HepG2 (cell line): Measurements from ENCODE around the gene NDST1. TPM values are rescaled to one million over a fixed set of nuclear protein-coding genes. Genes with fewer than 3 reads are reported as not detected.
A peak's percentile ranks its signal among the peaks of the same experiment; 100 is the strongest.

Source experiments
- ATAC-seq: fragments of 200-7000 bp; cut with Tn5 transposase; 3 replicates; pipeline ENCODE4 v1.9.1; 2020; ENCODE audit warnings: mild to moderate bottlenecking, moderate library complexity
- BruUV-seq: library from RNA; stranded (reverse); fragments of 400-500 nt; replicated peaks from 2 replicates; lab custom pipeline; 2021; lab: Mats Ljungman, UMichigan
- CTCF ChIA-PET: fragments of 300-600 bp; formaldehyde crosslinking; extraction: SDS; loops from one replicate; lab custom pipeline; 2021; ENCODE audit warnings: low total read pairs, inconsistent platforms, low intra/inter-chr PET ratio; lab: Yijun Ruan, JAX
- POLR2A ChIA-PET: fragments of 350-600 bp; sonication (Branson Sonifier 250); formaldehyde crosslinking; loops from one replicate; lab custom pipeline; 2020; ENCODE audit warnings: antibody characterized with exemption, inconsistent platforms; lab: Yijun Ruan, JAX
- DNase-seq: peaks from one replicate; pipeline ENCODE4 v3.0.0-alpha.2; 2015; ENCODE audit warnings: low spot score
- FAIRE-seq: peaks from 3 replicates; lab custom pipeline; 2011; peaks lifted over from hg19 to GRCh38; lab: Jason Lieb, UNC
- H2AFZ ChIP-seq: one replicate; pipeline ENCODE4 v1.6.1; 2011; ENCODE audit warnings: low read length, inconsistent platforms
- H3K27ac ChIP-seq: fragments of 300-600 bp; 3 replicates; pipeline ENCODE4 v1.8.0; 2011; ENCODE audit warnings: mixed run types, mild to moderate bottlenecking, mixed read lengths, low read length, inconsistent platforms; ENCODE audit not compliant: insufficient read depth; ENCODE audit errors: extremely low read length
- H3K27me3 ChIP-seq, 2 experiments: fragments of 200-600 bp in 1 of 2; 2 replicates in 1 of 2; 3 replicates in 1 of 2; pipeline versions ENCODE4 v1.6.0 to v1.8.0; 2011; ENCODE audit warnings: low read length in 2 of 2, mild to moderate bottlenecking in 2 of 2, moderate library complexity in 2 of 2, inconsistent platforms in 1 of 2; ENCODE audit not compliant: insufficient read depth in 2 of 2, control insufficient read depth in 1 of 2
- H3K36me3 ChIP-seq, 2 experiments: fragments of 200-600 bp in 1 of 2; replicated peaks in 1 of 2; 2 replicates in 1 of 2; 3 replicates in 1 of 2; pipeline versions ENCODE4 v1.5.1 to v1.8.0; 2011; ENCODE audit warnings: low read length in 2 of 2, inconsistent platforms in 1 of 2; ENCODE audit not compliant: insufficient read depth in 2 of 2, control insufficient read depth in 1 of 2
- H3K4me1 ChIP-seq: 2 replicates; pipeline ENCODE4 v1.5.1; 2012; ENCODE audit warnings: low read length, inconsistent platforms; ENCODE audit not compliant: insufficient read depth
- H3K4me2 ChIP-seq: 2 replicates; pipeline ENCODE4 v1.6.0; 2011; ENCODE audit warnings: low read depth, low read length, inconsistent platforms
- H3K4me3 ChIP-seq, 3 experiments: fragments of 200-600 bp in 1 of 3; sonication (generic), shearing (Covaris generic) in 1 of 3; replicated peaks in 1 of 3; 2 replicates each; pipeline ENCODE4 v1.5.1; 2011 to 2016; ENCODE audit warnings: low read length in 3 of 3, inconsistent platforms in 2 of 3, low read depth in 2 of 3, mild to moderate bottlenecking in 2 of 3, control low read depth in 1 of 3, mixed read lengths in 1 of 3; ENCODE audit not compliant: insufficient read depth in 1 of 3
- H3K79me2 ChIP-seq: one replicate; pipeline ENCODE4 v1.6.1; 2011; ENCODE audit warnings: low read length, inconsistent platforms; ENCODE audit not compliant: insufficient read depth
- H3K9ac ChIP-seq: 2 replicates; pipeline ENCODE4 v1.6.0; 2011; ENCODE audit warnings: mild to moderate bottlenecking, low read depth, low read length, inconsistent platforms; ENCODE audit not compliant: insufficient read depth
- H3K9me3 ChIP-seq: 2 replicates; pipeline ENCODE4 v1.5.1; 2012; ENCODE audit warnings: mild to moderate bottlenecking, low read length
- H4K20me1 ChIP-seq: 2 replicates; pipeline ENCODE4 v1.6.0; 2011; ENCODE audit warnings: inconsistent platforms, mild to moderate bottlenecking, low read length, moderate library complexity; ENCODE audit not compliant: insufficient read depth
- AKAP8 ChIP-seq: sonication (generic); formaldehyde crosslinking; IDR thresholded peaks from 2 replicates; pipeline ENCODE4 v1.5.1; 2020; ENCODE audit warnings: mild to moderate bottlenecking, missing genetic modification reagents
- ETV6 ChIP-seq: sonication (generic); formaldehyde crosslinking; conservative IDR thresholded peaks from 2 replicates; pipeline ENCODE4 v1.4.0; 2020; ENCODE audit warnings: missing genetic modification reagents
- HOXA3 ChIP-seq: sonication (generic); formaldehyde crosslinking; IDR thresholded peaks from 2 replicates; pipeline ENCODE4 v1.5.0; 2020; ENCODE audit warnings: missing genetic modification reagents
- MTA3 ChIP-seq: sonication (generic); formaldehyde crosslinking; IDR thresholded peaks from 2 replicates; pipeline ENCODE4 v1.4.0; 2020; ENCODE audit warnings: missing genetic modification reagents
- PCBP2 ChIP-seq: fragments of 200-400 bp; formaldehyde crosslinking; optimal IDR thresholded peaks from 2 replicates; pipeline ENCODE3; 2018; ENCODE audit warnings: low read length, low read depth; ENCODE audit not compliant: poor library complexity, severe bottlenecking
- PHF8 ChIP-seq: sonication (generic); formaldehyde crosslinking; IDR thresholded peaks from 2 replicates; pipeline ENCODE4 v1.5.0; 2020; ENCODE audit warnings: missing genetic modification reagents
- SP1 ChIP-seq, 2 experiments: fragments of 450-650 bp in 1 of 2; sonication (generic) in 1 of 2; formaldehyde crosslinking in 1 of 2; IDR thresholded peaks; 2 replicates each; pipeline versions ENCODE4 v1.4.0 to v1.6.1; 2016 to 2020; ENCODE audit warnings: missing genetic modification reagents in 1 of 2
- SRSF1 ChIP-seq: fragments of 200-400 bp; formaldehyde crosslinking; optimal IDR thresholded peaks from 2 replicates; pipeline ENCODE3; 2017; ENCODE audit warnings: mild to moderate bottlenecking, low read depth, low read length, moderate library complexity
- XRCC5 ChIP-seq: fragments of 200-400 bp; formaldehyde crosslinking; optimal IDR thresholded peaks from 2 replicates; pipeline ENCODE3; 2017; ENCODE audit warnings: mild to moderate bottlenecking, low read length
- ZMAT3 ChIP-seq: sonication (generic); formaldehyde crosslinking; conservative IDR thresholded peaks from 2 replicates; pipeline ENCODE4 v1.7.0; 2021; ENCODE audit warnings: missing genetic modification reagents
- ZNF124 ChIP-seq: sonication (generic); formaldehyde crosslinking; IDR thresholded peaks from 2 replicates; pipeline ENCODE4 v1.4.0; 2020; ENCODE audit warnings: missing genetic modification reagents
- ZNF251 ChIP-seq: sonication (generic); formaldehyde crosslinking; IDR thresholded peaks from 2 replicates; pipeline ENCODE4 v1.9.0; 2021; ENCODE audit warnings: mild to moderate bottlenecking, missing genetic modification reagents
- ZNF446 ChIP-seq: sonication (generic); formaldehyde crosslinking; IDR thresholded peaks from 2 replicates; pipeline ENCODE4 v1.5.0; 2020; ENCODE audit warnings: mild to moderate bottlenecking, missing genetic modification reagents
- ZNF530 ChIP-seq: sonication (generic); formaldehyde crosslinking; IDR thresholded peaks from 2 replicates; pipeline ENCODE4 v1.5.0; 2020; ENCODE audit warnings: low read depth, mild to moderate bottlenecking, missing genetic modification reagents
- ZSCAN30 ChIP-seq: sonication (generic); formaldehyde crosslinking; IDR thresholded peaks from 2 replicates; pipeline ENCODE4 v1.5.0; 2020; ENCODE audit warnings: mild to moderate bottlenecking, missing genetic modification reagents
- WGBS: methylation state at CpG from one replicate; pipeline ENCODE4 v1.1.6; 2017; ENCODE audit warnings: low lambda C conversion rate; 5-methylcytosine and 5-hydroxymethylcytosine counted together
- in situ Hi-C: cut with HindIII; loops from 2 replicates; pipeline ENCODE4 v1.10.0; 2017; ENCODE audit warnings: low pct_unique_long_range_greater_than_20kb; ENCODE audit not compliant: extremely low pct_ligation_motif_present
- intact Hi-C: fragments of 100-400 bp; cut with micrococcal nuclease; formaldehyde crosslinking; loops from one replicate; pipeline ENCODE4 v1.10.0; 2022; ENCODE audit not compliant: unreplicated experiment
- polyA plus RNA-seq, 8 experiments: library from polyadenylated mRNA; depleted of rRNA in 3 of 8; stranded (reverse) in 7 of 8; unstranded in 1 of 8; fragments of >200 nt; fragmentation: Illumina TruSeq in 4 of 8; extraction: Trizol in 4 of 8; gene quantifications; 2 replicates each; pipeline versions ENCODE4 v1.2.1 to v1.2.3, GENCODE V29; 2011 to 2016; ENCODE audit warnings: low read depth in 4 of 8, missing spikeins in 1 of 8, mixed read lengths in 1 of 8; ENCODE audit not compliant: insufficient read depth in 1 of 8
- total RNA-seq, 5 experiments: library from RNA; depleted of rRNA; stranded (reverse); fragments of >200 nt; fragmentation: Illumina TruSeq; extraction: Trizol; gene quantifications; 2 replicates each; pipeline ENCODE4 v1.2.3, GENCODE V29; 2016; ENCODE audit warnings: low read depth in 1 of 5
- TF ChIP-seq, protein P1 (sequence below): fragments of 450-650 bp; IDR thresholded peaks from 2 replicates; pipeline ENCODE4 v1.6.1; 2017; ENCODE audit warnings: mild to moderate bottlenecking
- TF ChIP-seq, protein P2 (sequence below): IDR thresholded peaks from 2 replicates; pipeline ENCODE4 v1.6.1; 2016; ENCODE audit warnings: missing compliant biosample characterization, missing genetic modification reagents, borderline replicate concordance

The NDST1 gene
- total and polyA plus RNA-seq, 2 of the 13 experiments (the other 11 are each of a cell fraction or from before 2014, with no cell fraction given): 23.8 to 26.2 TPM

DNA sequence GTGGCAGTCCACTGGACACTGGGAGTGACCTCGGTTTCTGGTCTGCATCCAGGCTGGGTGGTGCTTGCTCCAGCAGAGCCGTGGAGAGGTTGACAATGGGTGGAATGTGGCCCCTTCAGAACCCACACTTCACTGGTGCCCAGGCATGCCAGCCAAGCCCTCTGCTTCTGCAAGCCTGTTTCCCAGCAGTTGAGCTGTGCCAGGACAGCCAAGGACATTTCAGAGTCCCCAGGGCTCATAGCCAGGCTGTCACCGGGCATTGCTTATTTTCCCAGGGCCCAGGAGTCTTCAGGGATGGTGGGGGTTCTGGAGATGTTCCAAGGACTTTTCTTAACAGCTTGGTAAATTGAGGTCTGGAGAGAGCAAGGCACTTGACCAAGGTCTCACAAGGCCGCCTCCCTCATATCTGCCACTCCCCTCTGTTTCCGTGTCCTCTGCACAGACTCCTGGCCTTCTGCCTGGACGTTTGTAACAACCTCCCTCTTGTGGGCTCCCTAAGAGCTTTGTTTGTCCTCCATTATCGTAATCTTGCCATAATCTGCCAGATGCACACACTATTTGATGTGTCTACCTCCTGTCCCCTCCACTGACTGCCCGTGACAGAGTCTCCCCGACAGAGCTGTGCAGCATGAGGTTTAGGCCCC lies 3.8 kb upstream of the NDST1 start (continued):
- TF ChIP-seq ZNF446 (CRISPR knock-in tag) (no peak), ZNF530 (CRISPR knock-in tag) (no peak), ETV6 (CRISPR knock-in tag) (no peak), XRCC5 (peak; percentile 25)

DNA sequence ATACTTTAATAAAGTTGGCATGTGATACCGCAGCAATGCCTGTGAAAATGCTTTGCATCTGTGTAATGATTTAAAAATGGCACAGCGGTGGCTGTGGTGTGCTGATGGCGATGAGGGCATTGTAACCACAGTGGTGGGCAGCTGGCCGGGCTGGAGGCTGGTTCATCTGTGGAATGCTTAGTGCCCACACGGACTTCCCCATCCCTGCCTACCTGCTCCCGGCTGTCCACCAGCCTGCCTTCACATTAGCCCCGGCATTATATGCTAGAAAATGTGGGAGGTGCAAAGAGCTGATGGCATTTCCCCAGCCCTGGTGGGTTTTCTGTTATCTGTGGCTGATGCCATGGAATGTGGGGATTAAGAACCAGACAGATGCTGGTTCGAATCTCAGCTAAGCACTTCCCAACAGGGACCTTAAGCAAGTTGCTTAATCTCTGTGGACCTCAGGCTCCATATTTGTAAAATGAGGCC lies 2.9 kb upstream of the NDST1 start:
- H3K4me2 ChIP-seq: no peak overlapping the region
- CTCF ChIA-PET: interaction anchor here (1.0 kb wide), 1 partner anchor 40 kb away, joined by 4 read pairs; no protein-coding TSS in a partner anchor
- H3K79me2 ChIP-seq: peaks cover 84% of the 10 kb centered on the region
- TF ChIP-seq MTA3 (CRISPR knock-in tag) (no peak), PCBP2 (no peak), AKAP8 (CRISPR knock-in tag) (no peak), ZMAT3 (no peak), ZSCAN30 (no peak), SP1 (IDR thresholded peaks at IDR 0.05) (no peak), SP1 (CRISPR knock-in tag; IDR thresholded peaks at IDR 0.05) (no peak), ZNF251 (CRISPR knock-in tag) (no peak), SRSF1 (no peak), PHF8 (CRISPR knock-in tag) (no peak), ZNF124 (CRISPR knock-in tag) (no peak), HOXA3 (no peak)
- TF ChIP-seq, protein P1, sequence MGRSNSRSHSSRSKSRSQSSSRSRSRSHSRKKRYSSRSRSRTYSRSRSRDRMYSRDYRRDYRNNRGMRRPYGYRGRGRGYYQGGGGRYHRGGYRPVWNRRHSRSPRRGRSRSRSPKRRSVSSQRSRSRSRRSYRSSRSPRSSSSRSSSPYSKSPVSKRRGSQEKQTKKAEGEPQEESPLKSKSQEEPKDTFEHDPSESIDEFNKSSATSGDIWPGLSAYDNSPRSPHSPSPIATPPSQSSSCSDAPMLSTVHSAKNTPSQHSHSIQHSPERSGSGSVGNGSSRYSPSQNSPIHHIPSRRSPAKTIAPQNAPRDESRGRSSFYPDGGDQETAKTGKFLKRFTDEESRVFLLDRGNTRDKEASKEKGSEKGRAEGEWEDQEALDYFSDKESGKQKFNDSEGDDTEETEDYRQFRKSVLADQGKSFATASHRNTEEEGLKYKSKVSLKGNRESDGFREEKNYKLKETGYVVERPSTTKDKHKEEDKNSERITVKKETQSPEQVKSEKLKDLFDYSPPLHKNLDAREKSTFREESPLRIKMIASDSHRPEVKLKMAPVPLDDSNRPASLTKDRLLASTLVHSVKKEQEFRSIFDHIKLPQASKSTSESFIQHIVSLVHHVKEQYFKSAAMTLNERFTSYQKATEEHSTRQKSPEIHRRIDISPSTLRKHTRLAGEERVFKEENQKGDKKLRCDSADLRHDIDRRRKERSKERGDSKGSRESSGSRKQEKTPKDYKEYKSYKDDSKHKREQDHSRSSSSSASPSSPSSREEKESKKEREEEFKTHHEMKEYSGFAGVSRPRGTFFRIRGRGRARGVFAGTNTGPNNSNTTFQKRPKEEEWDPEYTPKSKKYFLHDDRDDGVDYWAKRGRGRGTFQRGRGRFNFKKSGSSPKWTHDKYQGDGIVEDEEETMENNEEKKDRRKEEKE: no peak
- TF ChIP-seq, protein P2, sequence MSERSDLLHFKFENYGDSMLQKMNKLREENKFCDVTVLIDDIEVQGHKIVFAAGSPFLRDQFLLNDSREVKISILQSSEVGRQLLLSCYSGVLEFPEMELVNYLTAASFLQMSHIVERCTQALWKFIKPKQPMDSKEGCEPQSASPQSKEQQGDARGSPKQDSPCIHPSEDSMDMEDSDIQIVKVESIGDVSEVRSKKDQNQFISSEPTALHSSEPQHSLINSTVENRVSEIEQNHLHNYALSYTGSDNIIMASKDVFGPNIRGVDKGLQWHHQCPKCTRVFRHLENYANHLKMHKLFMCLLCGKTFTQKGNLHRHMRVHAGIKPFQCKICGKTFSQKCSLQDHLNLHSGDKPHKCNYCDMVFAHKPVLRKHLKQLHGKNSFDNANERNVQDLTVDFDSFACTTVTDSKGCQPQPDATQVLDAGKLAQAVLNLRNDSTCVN (CRISPR knock-in tag): no peak
- TF ChIP-seq, all 625 proteins: peak for 0
- DNase-seq: no peak
- no peaks in the 10 kb centered on the region for H3K9me3 ChIP-seq
- H4K20me1 ChIP-seq: peaks cover 38% of the 10 kb centered on the region
- no peaks in the 10 kb centered on the region for H3K27me3 ChIP-seq
- intact Hi-C loops (no loop called here), in situ Hi-C loops (no loop called here)
- no peak overlapping the region for H3K9ac ChIP-seq
- peaks cover 2 to 15% of the 10 kb centered on the region in 2 experiments; a peak in 3 of 5 replicates for H3K36me3 ChIP-seq
- no peak overlapping the region for H3K4me3 ChIP-seq
- no peak overlapping the region for H2AFZ ChIP-seq
- H3K4me1 ChIP-seq: peaks cover 99% of the 10 kb centered on the region
- no peak for FAIRE-seq
- H3K27ac ChIP-seq: no peak overlapping the region
- WGBS: 89% methylated on average over 8 of the region's 8 CpGs
- no peak for ATAC-seq
- POLR2A ChIA-PET: interaction anchor here (0.7 to 2.0 kb wide), 5 partner anchors 15 to 253 kb away, joined by 3 to 11 read pairs (median 4); no protein-coding TSS in a partner anchor
- no TSS peak for BruUV-seq
